Panc1 (cell line): ENCODE data around the gene METTL15. TPM values are rescaled to one million over a fixed set of nuclear protein-coding genes. Genes with fewer than 3 reads are reported as not detected.
A peak's percentile ranks its signal among the peaks of the same experiment; 100 is the strongest.
"Not testable (repeated sequence)": the region's sequence is repeated elsewhere in the genome, so short reads cannot be mapped to it uniquely, and the experiment has no call there.

Experiments
- ATAC-seq: fragments of 200-7000 bp; cut with Tn5 transposase; 2 replicates; pipeline ENCODE4 v1.9.1; 2020; ENCODE audit warnings: mild to moderate bottlenecking, moderate library complexity
- BruUV-seq: library from RNA; stranded (reverse); fragments of 400-500 nt; replicated peaks from 2 replicates; lab custom pipeline; 2021; lab: Mats Ljungman, UMichigan
- CTCF ChIA-PET: fragments of 300-600 bp; sonication (Branson Sonifier 250); formaldehyde crosslinking; loops from one replicate; lab custom pipeline; 2022; ENCODE audit warnings: antibody characterized with exemption; lab: Charles Lee
- POLR2A ChIA-PET: fragments of 300-600 bp; sonication (Branson Sonifier 250); formaldehyde crosslinking; loops from one replicate; lab custom pipeline; 2022; ENCODE audit warnings: antibody characterized with exemption; lab: Charles Lee
- DNase-seq: peaks from one replicate; pipeline ENCODE4 v3.0.0-alpha.2; 2010; ENCODE audit warnings: low read depth, low spot score
- H3K27ac ChIP-seq: 2 replicates; pipeline ENCODE4 v1.5.1; 2011; ENCODE audit warnings: mild to moderate bottlenecking, low read length, inconsistent platforms
- H3K27me3 ChIP-seq: fragments of 200-500 bp; sonication (Bioruptor generic); 2 replicates; pipeline ENCODE4 v1.6.0; 2014; ENCODE audit warnings: low read length, inconsistent platforms; ENCODE audit not compliant: control insufficient read depth, insufficient read depth
- H3K36me3 ChIP-seq: fragments of 200-500 bp; sonication (Bioruptor generic); 2 replicates; pipeline ENCODE4 v1.5.1; 2014; ENCODE audit warnings: inconsistent platforms, mild to moderate bottlenecking, low read length, moderate library complexity; ENCODE audit not compliant: control insufficient read depth, insufficient read depth
- H3K4me1 ChIP-seq: 2 replicates; pipeline ENCODE4 v1.5.1; 2011; ENCODE audit warnings: inconsistent platforms, mild to moderate bottlenecking, low read length, moderate library complexity; ENCODE audit not compliant: control insufficient read depth, insufficient read depth
- H3K4me3 ChIP-seq, 2 experiments: 2 replicates each; pipeline ENCODE4 v1.5.1; 2011 to 2012; ENCODE audit warnings: low read depth in 2 of 2, low read length in 2 of 2, mild to moderate bottlenecking in 2 of 2, inconsistent platforms in 1 of 2, moderate library complexity in 1 of 2
- H3K9me3 ChIP-seq: fragments of 200-500 bp; sonication (Bioruptor generic); 2 replicates; pipeline ENCODE4 v1.5.1; 2014; ENCODE audit warnings: low read depth, mild to moderate bottlenecking, inconsistent platforms, low read length, moderate library complexity; ENCODE audit not compliant: control insufficient read depth, insufficient read depth
- CTCF ChIP-seq: fragments of 450-650 bp; IDR thresholded peaks from 2 replicates; pipeline ENCODE4 v1.5.1; 2017; ENCODE audit warnings: mild to moderate bottlenecking
- POLR2AphosphoS5 ChIP-seq: IDR thresholded peaks from 2 replicates; pipeline ENCODE4 v1.6.1; 2012; ENCODE audit warnings: mild to moderate bottlenecking, low read depth, low read length, moderate library complexity
- REST ChIP-seq, 2 experiments: IDR thresholded peaks; 2 replicates each; pipeline ENCODE4 v1.6.1; 2011 to 2012; ENCODE audit warnings: low read depth in 2 of 2, control low read depth in 1 of 2, low read length in 1 of 2, mild to moderate bottlenecking in 1 of 2, moderate library complexity in 1 of 2; ENCODE audit not compliant: insufficient read depth in 1 of 2
- SIN3A ChIP-seq: IDR thresholded peaks from 2 replicates; pipeline ENCODE4 v1.6.1; 2012; ENCODE audit warnings: low read depth, mild to moderate bottlenecking, low read length, moderate library complexity, borderline replicate concordance; ENCODE audit not compliant: insufficient read depth
- TCF7L2 ChIP-seq: IDR thresholded peaks from 2 replicates; pipeline ENCODE4 v1.6.1; 2011; ENCODE audit warnings: mild to moderate bottlenecking, low read depth, low read length, inconsistent platforms
- in situ Hi-C: cut with HindIII; loops from 2 replicates; pipeline ENCODE4 v1.10.0; 2016; ENCODE audit warnings: low sequenced_read_pairs, low pct_unique_long_range_greater_than_20kb
- intact Hi-C: fragments of 100-400 bp; cut with micrococcal nuclease; formaldehyde crosslinking; loops from one replicate; pipeline ENCODE4 v1.10.0; 2022; ENCODE audit not compliant: unreplicated experiment
- total RNA-seq: library from RNA; stranded (reverse); gene quantifications from one replicate; pipeline ENCODE4 v1.2.1, GENCODE V29; 2021; ENCODE audit not compliant: unreplicated experiment

The METTL15 gene
- total RNA-seq, 1 experiment from 2014 or later: 11.4 TPM

GRCh38 chr11:28099715-28100114 is 8.5 kb upstream of the METTL15 start:
- ATAC-seq: no peak
- intact Hi-C loops: no loop called here

GRCh38 chr11:28100665-28101064 is 7.5 kb upstream of the METTL15 start:
- H3K4me1 ChIP-seq: peaks cover 29% of the 10 kb centered on the region
- in situ Hi-C loops (loop anchor here (25.0 kb wide), 1 partner anchor 388 kb away; the partner anchor contains the start of gene BDNF), intact Hi-C loops (no loop called here)
- H3K4me3 ChIP-seq: no peak overlapping the region
- no peak for ATAC-seq
- peaks cover 9% of the 10 kb centered on the region; the same call in 1 of the 2 replicates for H3K36me3 ChIP-seq
- 0 out of 2 replicates have a peak overlapping the region, but pooled peaks have one; percentile 39 for H3K27ac ChIP-seq
- BruUV-seq: no TSS peak
- H3K27me3 ChIP-seq: no peaks in the 10 kb centered on the region
- CTCF ChIA-PET: no interaction called here
- no peak for DNase-seq
- TF ChIP-seq SIN3A (no peak), TCF7L2 (no peak)
- no peaks in the 10 kb centered on the region for H3K9me3 ChIP-seq
- POLR2A ChIA-PET: interaction anchor here (0.6 kb wide), 3 partner anchors 21 to 363 kb away, joined by 3 read pairs; no protein-coding TSS in a partner anchor

More at GRCh38 chr11:28099715-28100114, 8.5 kb upstream of the METTL15 start:
- in situ Hi-C loops: loop anchor here (25.0 kb wide), 1 partner anchor 387 kb away; the partner anchor contains the start of gene BDNF
- ChIA-PET POLR2A (no interaction called here), CTCF (no interaction called here)
- Histone ChIP-seq H3K36me3 (peaks cover 9% of the 10 kb centered on the region; the same call in 1 of the 2 replicates), H3K9me3 (no peaks in the 10 kb centered on the region), H3K27me3 (no peaks in the 10 kb centered on the region), H3K4me3 (no peak overlapping the region), H3K27ac (peak overlapping the region; percentile 54), H3K4me1 (peaks cover 21% of the 10 kb centered on the region)
- BruUV-seq: no TSS peak
- no peak for DNase-seq
- TF ChIP-seq POLR2AphosphoS5 (no peak), CTCF (no peak), TCF7L2 (no peak), REST (IDR thresholded peaks at IDR 0.05; ENCODE audit: insufficient read depth in 1 of 2, low read depth in 2 of 2, low read length in 1 of 2) (no peak), SIN3A (no peak)

GRCh38 chr11:28102300-28102699 is 5.9 kb upstream of the METTL15 start:
- DNase-seq, BruUV-seq, H3K27me3 ChIP-seq, H3K9me3 ChIP-seq, ATAC-seq, POLR2A ChIA-PET, H3K4me3 ChIP-seq, H3K36me3 ChIP-seq, intact Hi-C loops, CTCF ChIA-PET: not testable (repeated sequence)
- in situ Hi-C loops: loop anchor here (25.0 kb wide), 1 partner anchor 390 kb away; the partner anchor contains the start of gene BDNF
- peaks cover 29% of the 10 kb centered on the region for H3K4me1 ChIP-seq
- H3K27ac ChIP-seq: peak overlapping the region; percentile 34; the same call in 1 of the 2 replicates
